ENCODE measurements around the gene ATIC.

DNA sequence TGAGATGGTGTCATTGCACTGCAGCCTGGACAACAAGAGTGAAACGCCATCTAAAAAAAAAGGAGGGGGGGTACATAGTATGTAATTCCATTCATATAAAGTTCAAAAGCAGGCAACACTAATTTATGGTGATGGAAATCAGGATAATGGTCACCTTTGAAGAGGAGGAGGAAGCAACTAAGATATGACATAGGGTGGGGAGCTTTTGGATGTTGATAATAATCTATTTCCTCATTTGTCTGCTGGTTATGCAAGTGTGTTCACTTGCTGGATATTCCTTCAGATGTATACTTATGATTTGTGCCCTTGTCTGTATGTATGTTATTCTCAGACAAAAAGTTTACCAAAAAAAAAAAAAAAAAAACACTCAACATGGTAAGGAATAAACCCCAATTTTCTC, 28.6 kb upstream of the ATIC start:
- TF ChIP-seq, protein P1, sequence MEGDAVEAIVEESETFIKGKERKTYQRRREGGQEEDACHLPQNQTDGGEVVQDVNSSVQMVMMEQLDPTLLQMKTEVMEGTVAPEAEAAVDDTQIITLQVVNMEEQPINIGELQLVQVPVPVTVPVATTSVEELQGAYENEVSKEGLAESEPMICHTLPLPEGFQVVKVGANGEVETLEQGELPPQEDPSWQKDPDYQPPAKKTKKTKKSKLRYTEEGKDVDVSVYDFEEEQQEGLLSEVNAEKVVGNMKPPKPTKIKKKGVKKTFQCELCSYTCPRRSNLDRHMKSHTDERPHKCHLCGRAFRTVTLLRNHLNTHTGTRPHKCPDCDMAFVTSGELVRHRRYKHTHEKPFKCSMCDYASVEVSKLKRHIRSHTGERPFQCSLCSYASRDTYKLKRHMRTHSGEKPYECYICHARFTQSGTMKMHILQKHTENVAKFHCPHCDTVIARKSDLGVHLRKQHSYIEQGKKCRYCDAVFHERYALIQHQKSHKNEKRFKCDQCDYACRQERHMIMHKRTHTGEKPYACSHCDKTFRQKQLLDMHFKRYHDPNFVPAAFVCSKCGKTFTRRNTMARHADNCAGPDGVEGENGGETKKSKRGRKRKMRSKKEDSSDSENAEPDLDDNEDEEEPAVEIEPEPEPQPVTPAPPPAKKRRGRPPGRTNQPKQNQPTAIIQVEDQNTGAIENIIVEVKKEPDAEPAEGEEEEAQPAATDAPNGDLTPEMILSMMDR (conservative IDR thresholded peaks at IDR 0.05; ENCODE audit: low read length) = no peak
- no peak for TF ChIP-seq EZH2phosphoT487 (IDR thresholded peaks at IDR 0.05; ENCODE audit: borderline replicate concordance, low read depth, low read length)
